HG02943 (cell line): Measurements from ENCODE around the gene RIBC2.
"Not testable (repeated sequence)": the region's sequence is repeated elsewhere in the genome, so short reads cannot be mapped to it uniquely, and the experiment has no call there.

ENCODE experiments used
- ATAC-seq: cut with Tn5 transposase; IDR thresholded peaks from one replicate; pipeline ENCODE4 v1.9.1; 2021; ENCODE audit warnings: mild to moderate bottlenecking, low read depth, moderate library complexity; ENCODE audit not compliant: unreplicated experiment

RIBC2 gene

DNA sequence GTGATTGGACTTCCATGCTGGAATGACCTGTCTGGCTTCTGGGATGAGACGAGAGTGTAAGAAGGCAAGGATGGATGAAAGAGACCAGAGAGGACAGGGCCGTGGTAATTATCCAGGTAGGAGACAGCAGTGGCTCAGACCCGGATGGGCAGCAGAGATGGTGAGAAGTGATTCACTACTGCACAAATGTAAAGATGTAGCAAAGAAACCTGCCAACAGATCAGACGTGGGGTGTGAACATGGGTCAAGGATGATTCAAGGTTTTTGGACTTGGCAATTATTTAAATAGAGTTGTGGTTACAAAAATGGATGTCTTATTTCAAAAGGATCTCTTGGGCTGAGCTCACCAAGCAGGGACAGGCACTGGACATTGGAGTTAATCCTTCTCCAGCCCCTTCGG, 32.7 kb downstream of the RIBC2 start:
- no peak for ATAC-seq

- ATAC-seq: not testable (repeated sequence)
These were observed 34.1 kb downstream of the RIBC2 start for GRCh38 chr22:45447596-45447995.

DNA sequence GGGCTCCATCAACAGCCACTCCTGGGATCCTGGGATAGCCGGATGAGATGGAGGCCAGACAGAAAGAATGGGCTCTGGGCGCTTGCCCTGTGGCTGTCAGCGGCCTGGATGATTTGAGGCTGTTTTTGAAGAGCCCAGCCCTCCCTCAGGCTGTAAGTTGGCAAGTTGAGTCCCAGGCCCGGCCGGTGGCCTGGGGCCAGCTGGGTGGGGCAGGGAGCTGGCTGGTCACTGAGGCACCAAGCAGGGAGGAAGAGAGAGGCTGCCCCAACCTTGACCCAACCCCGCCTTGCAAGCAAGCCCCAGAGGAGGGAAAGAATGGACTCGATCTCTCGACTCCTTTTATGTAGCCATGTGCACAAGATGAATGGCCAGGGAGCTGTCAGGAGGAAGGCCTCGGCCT, 34.9 kb downstream of the RIBC2 start:
- ATAC-seq: no peak

DNA sequence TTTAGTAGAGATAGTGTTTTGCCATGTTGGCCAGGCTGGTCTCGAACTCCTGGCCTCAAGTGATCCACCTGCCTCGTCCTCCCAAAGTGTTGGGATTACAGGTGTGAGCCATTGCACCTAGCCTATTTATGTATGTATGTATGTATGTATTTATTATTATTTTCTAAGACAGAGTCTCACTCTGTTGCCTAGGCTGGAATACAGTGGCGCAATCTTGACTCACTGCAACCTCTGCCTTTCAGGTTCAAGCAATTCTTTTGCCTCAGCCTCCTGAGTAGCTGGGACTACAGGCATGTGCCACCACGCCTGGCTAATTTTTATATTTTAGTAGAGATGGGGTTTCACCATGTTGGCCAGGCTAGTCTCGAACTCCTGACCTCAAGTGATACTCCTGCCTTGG, 35.9 kb downstream of the RIBC2 start:
- ATAC-seq: not testable (repeated sequence)

DNA sequence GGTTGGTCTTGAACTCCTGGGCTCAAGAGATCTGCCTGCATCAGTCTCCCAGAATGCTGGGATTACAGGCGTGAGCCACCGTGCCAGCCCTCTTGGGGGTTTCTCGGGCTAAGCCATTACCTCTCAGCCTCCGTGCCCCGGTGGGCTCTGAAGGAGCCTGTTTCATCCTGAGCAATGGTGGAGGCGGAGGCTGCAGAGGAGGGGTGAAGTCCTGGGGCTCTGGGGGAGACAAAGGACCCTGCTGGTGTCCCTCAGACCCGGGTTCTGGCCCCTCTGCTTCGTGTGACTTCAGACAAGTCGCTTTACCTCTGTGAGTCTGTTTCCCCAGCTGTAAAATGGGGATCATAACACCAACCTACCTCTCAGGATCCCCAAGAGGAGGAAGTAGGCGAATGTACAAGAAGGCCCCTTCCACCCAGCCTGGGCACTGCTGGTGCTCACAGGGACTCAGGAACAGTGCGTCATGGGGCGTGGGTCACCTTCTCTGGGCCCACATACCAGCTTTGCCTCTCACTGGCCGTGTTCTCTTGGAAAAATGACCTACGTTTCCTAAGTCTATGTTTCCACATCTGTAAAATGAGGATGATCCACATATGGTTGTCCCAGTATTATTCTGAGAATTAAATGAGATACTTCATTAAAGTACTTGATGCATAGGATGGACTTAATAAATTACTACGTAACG, 36.8 kb downstream of the RIBC2 start:
- no peak for ATAC-seq

GRCh38 chr22:45450921-45451651, 37.6 kb downstream of the RIBC2 start:
- ATAC-seq: no peak

GRCh38 chr22:45451972-45452371, 38.5 kb downstream of the RIBC2 start:
- no peak for ATAC-seq

DNA sequence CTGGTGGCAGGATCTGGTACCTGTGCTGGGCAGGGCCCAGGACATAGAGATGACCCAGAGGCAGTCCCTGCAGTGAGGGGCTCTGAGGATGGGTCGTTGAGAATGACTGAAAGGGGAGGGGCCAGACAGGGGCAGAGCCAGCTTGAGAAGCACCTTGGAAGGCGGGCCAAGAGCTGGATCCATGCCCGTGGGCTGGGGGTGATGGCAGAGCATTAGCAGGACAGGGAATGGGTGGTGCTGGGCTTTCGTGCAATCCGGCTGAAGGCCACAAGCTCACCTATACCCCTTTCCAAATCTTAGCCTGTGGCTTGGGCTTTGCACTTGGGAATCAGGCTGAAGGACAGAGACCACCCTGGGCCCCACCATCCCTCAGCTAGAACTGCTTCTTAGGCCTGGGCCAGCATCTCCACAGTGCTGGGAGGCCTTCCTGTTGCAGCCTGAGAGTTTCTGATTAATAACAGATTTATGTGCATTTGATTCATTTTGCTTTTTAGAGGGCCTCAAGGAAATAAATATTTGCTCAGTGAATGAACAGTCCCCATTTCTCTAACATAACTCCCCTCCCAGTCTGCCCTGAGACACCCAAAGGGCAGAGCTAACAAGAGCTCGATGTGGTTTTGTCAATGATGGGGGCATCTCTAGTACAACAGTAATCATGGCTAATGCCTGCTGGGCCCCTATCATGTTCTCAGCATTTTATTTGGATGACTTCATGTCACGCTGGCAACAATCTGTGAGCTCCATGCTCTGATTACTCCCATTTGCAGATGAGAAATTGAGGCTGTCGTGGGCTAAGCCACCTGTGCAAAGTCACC, 39.3 kb downstream of the RIBC2 start:
- no peak for ATAC-seq

DNA sequence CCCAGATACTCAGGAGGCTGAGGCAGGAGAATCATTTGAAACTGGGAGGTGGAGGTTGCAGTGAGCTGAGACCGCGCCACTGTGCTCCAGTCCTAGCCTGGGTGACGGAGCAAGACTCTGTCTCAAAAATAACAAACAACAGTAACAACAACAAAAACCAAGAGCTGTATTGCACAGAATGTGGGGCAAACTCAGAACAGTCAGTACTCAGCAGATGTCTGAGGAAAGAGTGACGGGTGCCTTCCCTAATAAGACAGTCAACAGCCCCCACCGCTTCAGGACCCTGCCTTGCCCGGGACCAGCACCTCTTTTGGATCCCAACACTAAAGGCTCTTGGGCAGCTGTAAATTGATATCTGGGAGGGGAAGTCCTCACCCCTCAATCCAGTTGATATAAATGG, 40.3 kb downstream of the RIBC2 start:
- ATAC-seq: no peak

DNA sequence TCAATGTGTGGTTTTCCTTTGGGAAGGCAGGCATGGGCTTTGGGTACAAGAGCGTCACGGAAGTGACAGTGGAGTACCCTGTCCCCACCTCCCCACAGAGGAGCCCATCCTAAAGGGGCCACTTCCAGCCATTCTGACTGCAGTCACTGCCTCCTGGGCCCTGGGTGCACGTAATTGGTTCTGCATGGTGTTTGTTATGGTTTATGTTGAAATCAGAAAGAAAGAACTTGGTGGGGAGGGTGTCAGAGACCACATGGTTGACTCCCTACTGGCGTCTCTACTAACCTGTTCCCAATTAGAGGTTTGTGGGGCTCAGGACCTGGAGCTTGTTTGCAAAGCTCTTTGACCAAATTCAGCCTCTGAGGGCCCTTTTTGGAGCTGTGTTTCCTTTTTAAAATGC, 40.8 kb downstream of the RIBC2 start:
- ATAC-seq: no peak

GRCh38 chr22:45455212-45455611, 41.7 kb downstream of the RIBC2 start:
- ATAC-seq: no peak

GRCh38 chr22:45455621-45456020, 42.1 kb downstream of the RIBC2 start:
- ATAC-seq: no peak

DNA sequence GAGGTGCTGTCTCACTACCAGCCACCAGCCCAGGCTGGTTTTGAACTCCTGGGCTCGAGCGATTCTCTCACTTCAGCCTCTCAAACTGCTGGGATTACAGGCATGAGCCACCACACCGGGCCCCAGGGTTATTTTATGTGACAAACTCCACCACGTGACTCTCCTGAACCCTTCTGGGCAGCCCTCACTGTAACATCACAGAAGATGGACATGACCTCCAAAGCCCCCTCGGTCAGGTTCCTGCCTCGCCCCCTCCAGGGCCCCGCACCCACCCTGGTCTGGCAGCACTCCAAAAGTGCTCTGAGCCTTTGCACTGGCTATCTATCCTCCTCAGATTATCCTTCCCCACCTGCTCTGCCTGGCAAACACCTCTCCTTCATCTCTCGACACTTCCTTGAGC, 43.3 kb downstream of the RIBC2 start:
- no peak for ATAC-seq

DNA sequence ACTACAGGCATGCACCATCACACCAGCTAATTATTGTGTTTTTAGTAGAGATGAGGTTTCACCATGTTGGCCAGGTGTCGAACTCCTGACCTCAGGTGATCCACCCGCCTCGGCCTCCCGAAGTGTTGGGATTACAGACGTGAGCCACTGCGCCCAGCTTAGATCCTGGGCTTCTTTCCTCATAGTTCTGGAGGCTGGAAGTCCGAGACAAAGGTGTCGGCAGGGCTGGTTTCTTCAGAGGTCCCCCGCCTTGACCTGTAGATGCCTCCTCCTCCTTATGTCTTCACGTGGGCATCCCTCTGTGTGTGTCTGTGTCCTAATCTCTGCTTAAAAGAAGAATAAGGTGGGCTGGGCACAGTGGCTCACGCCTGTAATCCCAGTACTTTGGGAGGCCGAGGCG, 45.0 kb downstream of the RIBC2 start:
- no peak for ATAC-seq

DNA sequence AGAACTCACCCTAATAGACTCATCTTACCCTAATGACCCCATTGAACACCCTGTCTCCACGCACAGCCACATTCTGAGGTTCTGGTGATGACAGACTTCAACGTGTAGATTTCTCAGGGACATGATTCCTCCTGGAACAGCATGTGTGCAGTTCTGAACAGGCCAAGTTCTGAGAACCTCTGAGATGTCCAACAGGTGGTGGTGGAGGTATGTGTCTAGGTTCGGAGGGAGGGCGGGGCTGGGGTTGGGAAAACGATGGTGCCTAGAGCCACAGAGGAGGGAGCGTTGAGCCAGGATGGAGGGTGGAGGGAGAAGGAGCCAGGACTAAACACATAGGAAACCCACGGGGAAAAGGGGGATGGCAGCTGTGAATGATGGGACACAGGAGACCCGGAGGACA, 45.7 kb downstream of the RIBC2 start:
- ATAC-seq: no peak

DNA sequence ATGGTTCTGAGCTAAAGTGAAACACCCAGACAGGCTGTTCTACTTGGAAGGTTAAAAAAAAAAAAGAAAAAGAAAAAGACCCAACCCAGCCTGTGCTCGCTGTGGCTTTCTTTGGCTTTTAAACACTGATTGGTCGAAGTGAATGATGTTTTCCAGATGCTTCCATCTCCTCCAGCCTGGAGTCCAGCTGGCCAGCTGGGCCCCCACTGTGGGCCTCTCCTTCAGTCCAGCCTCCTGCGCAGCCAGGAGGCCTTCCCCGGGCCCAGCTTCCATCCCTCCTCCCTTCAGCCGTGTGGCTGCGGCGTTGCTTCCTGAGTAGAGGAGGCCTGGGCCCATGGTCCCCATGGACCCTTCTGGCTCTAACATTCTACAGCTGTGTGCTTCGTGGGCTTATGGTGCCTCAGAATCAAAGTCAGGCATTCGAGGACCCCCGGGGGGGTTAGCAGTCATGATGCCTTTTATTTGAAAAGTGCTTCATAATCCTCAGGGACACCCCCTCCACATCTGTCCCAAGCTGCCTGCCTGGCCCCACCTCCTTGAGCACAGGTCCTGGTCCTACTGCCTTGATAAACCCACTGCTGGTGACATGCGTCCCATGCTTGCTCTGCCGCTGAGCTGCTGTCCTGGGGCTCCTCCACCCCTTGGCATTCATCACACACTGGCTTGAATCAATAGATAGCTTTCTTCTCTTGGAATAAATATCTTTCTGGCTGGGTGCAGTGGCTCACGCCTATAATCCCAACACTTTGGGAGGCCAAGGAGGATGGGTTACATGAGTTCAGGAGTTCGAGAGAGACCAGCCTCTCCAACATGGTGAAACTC, 47.0 kb downstream of the RIBC2 start:
- no peak for ATAC-seq

GRCh38 chr22:45462034-45462655, 48.7 kb downstream of the RIBC2 start:
- no peak for ATAC-seq

DNA sequence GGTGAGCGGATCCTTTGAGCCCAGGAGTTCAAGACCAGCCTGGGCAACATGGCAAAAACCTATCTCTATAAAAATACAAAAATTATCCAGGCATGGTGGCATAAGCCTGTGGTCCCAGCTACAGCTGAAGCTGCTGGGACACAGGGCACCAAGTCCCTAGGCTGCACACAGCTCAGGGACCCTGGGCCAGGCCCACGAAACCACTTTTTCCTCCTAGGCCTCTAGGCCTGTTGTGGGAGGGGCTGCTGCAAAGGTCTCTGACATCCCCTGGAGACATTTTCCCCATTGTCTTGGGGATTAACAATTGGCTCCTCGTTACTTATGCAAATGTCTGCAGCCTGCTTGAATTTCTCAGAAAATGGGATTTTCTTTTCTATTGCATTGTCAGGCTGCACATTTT, 50.2 kb downstream of the RIBC2 start:
- not testable (repeated sequence) for ATAC-seq

DNA sequence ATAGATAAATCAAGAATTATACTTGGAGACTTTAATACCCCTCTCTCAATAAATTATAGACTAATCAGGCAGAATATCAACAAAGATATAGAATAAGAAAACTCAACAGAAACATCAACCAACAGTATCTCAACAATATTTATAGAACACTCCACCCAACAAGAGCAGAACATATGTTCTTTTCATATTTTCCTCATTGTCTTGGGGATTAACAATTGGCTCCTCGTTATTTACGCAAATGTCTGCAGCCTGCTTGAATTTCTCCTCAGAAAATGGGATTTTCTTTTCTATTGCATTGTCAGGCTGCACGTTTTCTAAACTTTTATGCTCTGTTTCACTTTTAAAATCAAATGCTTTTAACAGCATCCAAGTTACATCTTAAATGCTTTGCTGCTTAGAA, 52.1 kb downstream of the RIBC2 start:
- ATAC-seq: no peak

DNA sequence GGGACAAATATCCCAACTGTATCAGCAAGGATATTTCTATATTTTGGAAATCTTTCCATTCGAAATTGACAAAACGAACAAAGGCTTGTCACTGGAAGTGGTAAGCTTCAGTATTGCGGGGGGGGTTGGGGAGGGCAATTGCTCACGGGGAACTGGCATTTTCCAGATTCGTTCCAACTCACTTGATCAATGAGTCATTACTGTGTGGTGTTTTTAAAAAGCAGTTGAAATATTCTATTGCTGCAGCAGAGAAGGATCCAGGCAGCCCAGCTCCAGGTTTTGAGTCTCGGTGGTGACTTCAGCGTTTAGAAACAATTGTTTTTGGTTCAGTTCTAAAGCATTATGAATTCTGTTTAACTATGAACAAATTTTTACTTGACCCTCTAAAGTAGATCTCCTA, 55.4 kb downstream of the RIBC2 start:
- no peak for ATAC-seq
